ENCODE results near the gene RAPGEF5. TPM values are rescaled to one million over a fixed set of nuclear protein-coding genes. Genes with fewer than 3 reads are reported as not detected.

RAPGEF5 gene
- total RNA-seq, 1 donor from 2014 or later = 16.5 TPM

- no peaks in the 10 kb centered on the region for H3K4me1 ChIP-seq
- intact Hi-C loops (cut with micrococcal nuclease) = no loop called here
Observed at GRCh38 chr7:22268884-22269421, 88.0 kb downstream of the RAPGEF5 start.

GRCh38 chr7:22267930-22268615 is 88.9 kb downstream of the RAPGEF5 start:
- intact Hi-C loops (cut with micrococcal nuclease) = no loop called here
- no peak for DNase-seq
- Histone ChIP-seq H3K36me3 (no peaks in the 10 kb centered on the region), H3K4me1 (no peaks in the 10 kb centered on the region), H3K9me3 (replicated peaks) (no peaks in the 10 kb centered on the region), H3K27ac (replicated peaks) (no peak overlapping the region), H3K27me3 (ENCODE audit: low read depth) (no peaks in the 10 kb centered on the region), H3K4me3 (no peak overlapping the region)
- TF ChIP-seq CTCF (IDR thresholded peaks at IDR 0.05; ENCODE audit: borderline replicate concordance) = no peak

More at GRCh38 chr7:22268884-22269421, 88.0 kb downstream of the RAPGEF5 start:
- TF ChIP-seq CTCF (IDR thresholded peaks at IDR 0.05; ENCODE audit: borderline replicate concordance) = no peak
- DNase-seq = no peak
- Histone ChIP-seq H3K27ac (replicated peaks) (no peak overlapping the region), H3K4me3 (no peak overlapping the region), H3K9me3 (replicated peaks) (no peaks in the 10 kb centered on the region), H3K27me3 (ENCODE audit: low read depth) (no peaks in the 10 kb centered on the region), H3K36me3 (no peaks in the 10 kb centered on the region)

GRCh38 chr7:22262538-22262937 is 94.4 kb downstream of the RAPGEF5 start:
- Histone ChIP-seq H3K27ac (replicated peaks) (no peak overlapping the region), H3K36me3 (no peaks in the 10 kb centered on the region), H3K9me3 (replicated peaks) (no peaks in the 10 kb centered on the region), H3K4me3 (no peak overlapping the region), H3K4me1 (no peaks in the 10 kb centered on the region), H3K27me3 (ENCODE audit: low read depth) (no peaks in the 10 kb centered on the region)
- no peak for DNase-seq
- no peak for TF ChIP-seq CTCF (IDR thresholded peaks at IDR 0.05; ENCODE audit: borderline replicate concordance)
- intact Hi-C loops (cut with micrococcal nuclease) = no loop called here

GRCh38 chr7:22256541-22257096 is 100.3 kb downstream of the RAPGEF5 start:
- Histone ChIP-seq H3K36me3 (no peaks in the 10 kb centered on the region), H3K9me3 (replicated peaks) (no peaks in the 10 kb centered on the region), H3K4me3 (no peak overlapping the region), H3K4me1 (peaks cover 6% of the 10 kb centered on the region), H3K27ac (replicated peaks) (no peak overlapping the region), H3K27me3 (ENCODE audit: low read depth) (no peaks in the 10 kb centered on the region)
- DNase-seq = no peak
- TF ChIP-seq CTCF (IDR thresholded peaks at IDR 0.05; ENCODE audit: borderline replicate concordance) = peak; percentile 39
- intact Hi-C loops (cut with micrococcal nuclease) = no loop called here

GRCh38 chr7:22255834-22256233 is 101.1 kb downstream of the RAPGEF5 start:
- intact Hi-C loops (cut with micrococcal nuclease) = no loop called here
- Histone ChIP-seq H3K27me3 (ENCODE audit: low read depth) (no peaks in the 10 kb centered on the region), H3K27ac (replicated peaks) (no peak overlapping the region), H3K4me3 (no peak overlapping the region), H3K4me1 (peaks cover 12% of the 10 kb centered on the region), H3K36me3 (no peaks in the 10 kb centered on the region), H3K9me3 (replicated peaks) (no peaks in the 10 kb centered on the region)
- no peak for DNase-seq
- no peak for TF ChIP-seq CTCF (IDR thresholded peaks at IDR 0.05; ENCODE audit: borderline replicate concordance)

Data from left ventricle myocardium inferior (tissue), 1 donor.